ENCODE measurements around the gene NAGA. TPM values are rescaled to one million over a fixed set of nuclear protein-coding genes. Genes with fewer than 3 reads are reported as not detected.

The NAGA gene
- total and polyA plus RNA-seq, 7 donors, result 6.6 to 28.6 (median 21.6) TPM

Small RNAs within 50 kb of the gene (small RNA-seq; reads per million reads assigned to genes)
- gene SNORD13P1, result 0 reads per million in 3 donors

Other genes starting within 250 kb of the NAGA start
- 10 to 100 TPM; 25.2 to 51.0 (median 33.4) TPM for gene SREBF2, start 237.7 kb downstream of the NAGA start, total RNA-seq
- 100 to 1,000 TPM in 1 of 3 donors, 10 to 100 TPM in 2; 13.8 to 132 (median 15.3) TPM for gene SREBF2, start 237.7 kb downstream of the NAGA start, polyA plus RNA-seq
- gene SHISA8, start 155.7 kb downstream of the NAGA start, total RNA-seq, result not detected
- gene SHISA8, start 155.7 kb downstream of the NAGA start, polyA plus RNA-seq, result under 1 TPM in 1 of 3 donors, not detected in 2; 0.12 TPM
- gene TNFRSF13C, start 144.0 kb downstream of the NAGA start, total RNA-seq, result not detected
- 10 to 100 TPM in 1 of 3 donors, 1 to 10 TPM in 1, under 1 TPM in 1; 0.23 to 23.9 (median 1.2) TPM for gene TNFRSF13C, start 144.0 kb downstream of the NAGA start, polyA plus RNA-seq
- 1 to 10 TPM in 3 of 4 donors, not detected in 1; 1.1 to 5.4 (median 2.5) TPM for gene CENPM, start 123.7 kb downstream of the NAGA start, total RNA-seq
- 10 to 100 TPM; 24.0 to 48.5 (median 35.8) TPM for gene CENPM, start 123.7 kb downstream of the NAGA start, polyA plus RNA-seq
- 1 to 10 TPM; 1.1 to 1.6 (median 1.3) TPM for gene SEPTIN3, start 101.4 kb downstream of the NAGA start, total RNA-seq
- under 1 TPM; 0.46 to 0.71 (median 0.60) TPM for gene SEPTIN3, start 101.4 kb downstream of the NAGA start, polyA plus RNA-seq
- gene WBP2NL, start 72.0 kb downstream of the NAGA start, total RNA-seq, result 1 to 10 TPM in 1 of 4 donors, under 1 TPM in 3; 0.71 to 2.8 (median 0.89) TPM
- 1 to 10 TPM in 1 of 3 donors, under 1 TPM in 1, not detected in 1; 0.89 to 1.2 TPM for gene WBP2NL, start 72.0 kb downstream of the NAGA start, polyA plus RNA-seq
- 10 to 100 TPM; 13.8 to 18.0 (median 15.6) TPM for gene PHETA2, start 3.4 kb upstream of the NAGA start, total RNA-seq
- gene PHETA2, start 3.4 kb upstream of the NAGA start, polyA plus RNA-seq, result 10 to 100 TPM; 13.2 to 17.4 (median 13.4) TPM
- 10 to 100 TPM; 12.1 to 23.9 (median 21.9) TPM for gene SMDT1, start 8.9 kb upstream of the NAGA start, total RNA-seq
- 100 to 1,000 TPM in 2 of 3 donors, 10 to 100 TPM in 1; 87.4 to 187 (median 181) TPM for gene SMDT1, start 8.9 kb upstream of the NAGA start, polyA plus RNA-seq
- gene NDUFA6, start 20.0 kb upstream of the NAGA start, total RNA-seq, result 100 to 1,000 TPM in 1 of 4 donors, 10 to 100 TPM in 3; 61.8 to 104 (median 82.6) TPM
- 100 to 1,000 TPM; 112 to 248 (median 161) TPM for gene NDUFA6, start 20.0 kb upstream of the NAGA start, polyA plus RNA-seq
- gene CYP2D6, start 60.0 kb upstream of the NAGA start, total RNA-seq, result under 1 TPM in 2 of 4 donors, not detected in 2; 0.36 to 0.81 TPM
- gene CYP2D6, start 60.0 kb upstream of the NAGA start, polyA plus RNA-seq, result 1 to 10 TPM in 2 of 3 donors, not detected in 1; 1.6 to 3.7 TPM
- gene TCF20, start 199.8 kb upstream of the NAGA start, total RNA-seq, result 10 to 100 TPM; 21.6 to 31.0 (median 25.1) TPM
- gene TCF20, start 199.8 kb upstream of the NAGA start, polyA plus RNA-seq, result 10 to 100 TPM; 10.8 to 28.2 (median 11.6) TPM